GM21515 (cell line): ENCODE measurements around the gene CYP2R1.

Source experiments
- ATAC-seq: cut with Tn5 transposase; IDR thresholded peaks from one replicate; pipeline ENCODE4 v1.9.1; 2021; ENCODE audit not compliant: unreplicated experiment

The CYP2R1 gene

GRCh38 chr11:14892036-14892556 is at the start of gene CYP2R1:
CYP2R1 (minus strand) TSS chr11:14892231; CDS start chr11:14892205, 26 bp downstream.
- ATAC-seq = peak; percentile 97

- no peak for ATAC-seq
Measured at GRCh38 chr11:14938936-14939335, 46.9 kb upstream of the CYP2R1 start.

- ATAC-seq = no peak
Measured at GRCh38 chr11:14934641-14935351, 42.8 kb upstream of the CYP2R1 start.

- ATAC-seq = no peak
Measured at GRCh38 chr11:14932447-14932846, 40.4 kb upstream of the CYP2R1 start.

- ATAC-seq = no peak
Measured at GRCh38 chr11:14930369-14930768, 38.3 kb upstream of the CYP2R1 start.

GRCh38 chr11:14927146-14927545 is 35.1 kb upstream of the CYP2R1 start:
- no peak for ATAC-seq

GRCh38 chr11:14924318-14924717 is 32.3 kb upstream of the CYP2R1 start:
- ATAC-seq = no peak

- no peak for ATAC-seq
Measured at GRCh38 chr11:14916403-14916802, 24.4 kb upstream of the CYP2R1 start.

GRCh38 chr11:14914536-14914935 is 22.5 kb upstream of the CYP2R1 start:
- no peak for ATAC-seq

GRCh38 chr11:14908214-14908880 is 16.3 kb upstream of the CYP2R1 start:
- ATAC-seq = no peak

GRCh38 chr11:14907411-14908213 is 15.6 kb upstream of the CYP2R1 start:
- ATAC-seq = peak; percentile 57

GRCh38 chr11:14906993-14907392 is 15.0 kb upstream of the CYP2R1 start:
- ATAC-seq = no peak

GRCh38 chr11:14906578-14906977 is 14.5 kb upstream of the CYP2R1 start:
- no peak for ATAC-seq

- peak; percentile 67 for ATAC-seq
Measured at GRCh38 chr11:14905104-14906033, 13.3 kb upstream of the CYP2R1 start.

- peak; percentile 44 for ATAC-seq
Measured at GRCh38 chr11:14904745-14905103, 12.7 kb upstream of the CYP2R1 start.

GRCh38 chr11:14902650-14903350 is 10.8 kb upstream of the CYP2R1 start:
- ATAC-seq = no peak

- ATAC-seq = no peak
Measured at GRCh38 chr11:14898906-14899305, 6.9 kb upstream of the CYP2R1 start.

- ATAC-seq = no peak
Measured at GRCh38 chr11:14898355-14898754, 6.3 kb upstream of the CYP2R1 start.

GRCh38 chr11:14894657-14895598 is 2.9 kb upstream of the CYP2R1 start:
- no peak for ATAC-seq
